Stimulated activated CD4-positive, alpha-beta T cell treated with anti-CD3 and anti-CD28 coated beads, Interleukin-2, amount 100 ng/mL, for 48 hours (primary cell): Measurements from ENCODE around the gene TLL2.
"Not testable (repeated sequence)": the region's sequence is repeated elsewhere in the genome, so short reads cannot be mapped to it uniquely, and the experiment has no call there.

Experiments used
- DNase-seq, 2 donors: peaks; one replicate each; pipeline ENCODE4 v3.0.0-alpha.2; 2020

TLL2 gene

GRCh38 chr10:96513698-96514561, at the start of gene TLL2:
TSS of gene TLL2 (minus strand) at chr10:96513926. CDS start at chr10:96513685, 241 bp downstream.
- DNase-seq = peak; percentile 54 to 56

- no peak for DNase-seq
Measured at GRCh38 chr10:96560966-96561887, 47.5 kb upstream of the TLL2 start.

- DNase-seq = no peak
Measured at GRCh38 chr10:96560489-96560888, 46.8 kb upstream of the TLL2 start.

GRCh38 chr10:96556003-96556402, 42.3 kb upstream of the TLL2 start:
- DNase-seq = no peak

- no peak for DNase-seq
Measured at GRCh38 chr10:96555330-96555729, 41.6 kb upstream of the TLL2 start.

GRCh38 chr10:96548589-96548988, 34.9 kb upstream of the TLL2 start:
- no peak for DNase-seq

- DNase-seq = not testable (repeated sequence)
Measured at GRCh38 chr10:96545558-96545957, 31.8 kb upstream of the TLL2 start.

GRCh38 chr10:96541921-96542320, 28.2 kb upstream of the TLL2 start:
- no peak for DNase-seq

GRCh38 chr10:96540240-96540639, 26.5 kb upstream of the TLL2 start:
- no peak for DNase-seq

GRCh38 chr10:96538683-96539082, 25.0 kb upstream of the TLL2 start:
- DNase-seq = no peak

- no peak for DNase-seq
Measured at GRCh38 chr10:96536129-96536528, 22.4 kb upstream of the TLL2 start.

- no peak for DNase-seq
Measured at GRCh38 chr10:96532523-96532922, 18.8 kb upstream of the TLL2 start.

- no peak for DNase-seq
Measured at GRCh38 chr10:96529634-96530279, 16.0 kb upstream of the TLL2 start.

GRCh38 chr10:96524741-96525140, 11.0 kb upstream of the TLL2 start:
- DNase-seq = no peak

- DNase-seq = no peak
Measured at GRCh38 chr10:96517284-96517683, 3.6 kb upstream of the TLL2 start.

GRCh38 chr10:96516337-96516736, 2.6 kb upstream of the TLL2 start:
- DNase-seq = no peak

- no peak for DNase-seq
Measured at GRCh38 chr10:96513305-96513697, 425 bp downstream of the TLL2 start.

GRCh38 chr10:96512524-96513304, 1.0 kb downstream of the TLL2 start:
- peak in 1 of 2 donors; percentile 7 for DNase-seq

- peak in 1 of 2 donors; percentile 15 for DNase-seq
Measured at GRCh38 chr10:96511044-96511945, 2.4 kb downstream of the TLL2 start.

- no peak for DNase-seq
Measured at GRCh38 chr10:96509017-96509641, 4.6 kb downstream of the TLL2 start.

GRCh38 chr10:96507044-96507443, 6.7 kb downstream of the TLL2 start:
- DNase-seq = no peak
